ENCODE data around the gene MINAR1. TPM values are rescaled to one million over a fixed set of nuclear protein-coding genes. Genes with fewer than 3 reads are reported as not detected.

The MINAR1 gene
- total and polyA plus RNA-seq, 2 of the 13 experiments (the other 11 are each of a cell fraction or from before 2014, with no cell fraction given) = 0.15 to 0.16 TPM

DNA sequence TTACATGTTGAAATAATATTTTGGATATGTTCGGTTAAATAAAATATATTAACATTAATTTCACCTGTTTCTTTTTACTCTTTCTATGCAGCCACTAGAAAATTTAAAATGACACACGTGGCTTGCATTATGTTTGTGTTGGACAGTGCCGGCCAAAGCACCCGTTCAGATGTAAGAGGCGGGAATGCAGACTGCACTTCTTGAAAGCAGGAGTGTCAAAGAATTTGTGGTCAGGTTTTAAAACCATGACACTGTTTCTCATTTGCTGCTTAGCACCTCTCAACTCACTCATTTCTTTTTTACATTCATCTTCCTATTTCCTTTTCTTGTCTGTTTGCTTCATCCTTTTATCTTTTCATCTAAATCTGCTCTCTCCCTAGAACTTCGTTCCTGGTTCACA is 35.3 kb upstream of the MINAR1 start (continued):
- TF ChIP-seq, protein P1, sequence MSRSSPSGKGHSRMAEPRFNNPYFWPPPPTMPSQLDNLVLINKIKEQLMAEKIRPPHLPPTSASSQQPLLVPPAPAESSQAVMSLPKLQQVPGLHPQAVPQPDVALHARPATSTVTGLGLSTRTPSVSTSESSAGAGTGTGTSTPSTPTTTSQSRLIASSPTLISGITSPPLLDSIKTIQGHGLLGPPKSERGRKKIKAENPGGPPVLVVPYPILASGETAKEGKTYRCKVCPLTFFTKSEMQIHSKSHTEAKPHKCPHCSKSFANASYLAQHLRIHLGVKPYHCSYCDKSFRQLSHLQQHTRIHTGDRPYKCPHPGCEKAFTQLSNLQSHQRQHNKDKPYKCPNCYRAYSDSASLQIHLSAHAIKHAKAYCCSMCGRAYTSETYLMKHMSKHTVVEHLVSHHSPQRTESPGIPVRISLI (CRISPR knock-in tag; IDR thresholded peaks at IDR 0.05; ENCODE audit: borderline replicate concordance) = no peak

DNA sequence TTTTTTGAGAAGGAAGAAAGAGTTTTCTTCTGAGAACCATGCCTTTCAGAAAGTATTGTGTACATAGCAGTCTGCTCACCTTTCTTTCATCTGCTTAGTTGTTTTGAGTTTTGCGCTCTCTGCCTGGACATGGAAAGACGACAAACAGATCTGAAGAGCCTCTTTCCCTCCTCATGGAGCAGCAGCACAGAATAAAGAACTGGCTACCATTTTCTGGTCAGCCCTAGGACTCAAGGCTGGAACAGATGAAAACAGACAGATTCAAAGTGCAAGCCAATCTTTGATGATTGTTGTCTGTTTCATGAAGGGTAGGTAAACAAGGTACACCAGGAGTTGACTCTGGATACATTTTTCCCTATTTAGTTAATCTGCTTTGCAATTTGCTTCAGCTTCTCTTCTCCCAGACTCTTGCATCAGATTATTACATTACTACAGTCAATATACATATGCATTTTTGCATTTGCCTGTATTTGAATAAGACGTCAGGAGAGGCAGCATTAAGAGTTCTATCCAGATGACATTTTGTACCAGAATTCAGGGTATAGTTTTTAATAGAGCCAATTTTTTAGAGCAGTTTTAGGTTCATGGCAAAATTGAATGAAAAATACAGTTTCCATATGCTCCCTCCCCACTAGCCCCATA is 34.7 kb upstream of the MINAR1 start:
- H3K9ac ChIP-seq (ENCODE audit: insufficient read depth, low read depth, low read length) = no peak overlapping the region
- H3K9me3 ChIP-seq (ENCODE audit: low read length) = no peaks in the 10 kb centered on the region
- H3K79me2 ChIP-seq (ENCODE audit: insufficient read depth, low read length) = no peaks in the 10 kb centered on the region
- H3K4me2 ChIP-seq (ENCODE audit: low read depth, low read length) = no peak overlapping the region
- no peak for FAIRE-seq
- DNase-seq (ENCODE audit: low spot score) = no peak
- no peaks in the 10 kb centered on the region for H3K27me3 ChIP-seq (ENCODE audit: control insufficient read depth in 1 of 2, insufficient read depth in 2 of 2, low read length in 2 of 2)
- no peak for ATAC-seq
- H3K27ac ChIP-seq (ENCODE audit: extremely low read length, insufficient read depth, low read length) = no peak overlapping the region
- no peak overlapping the region for H3K4me3 ChIP-seq (replicated peaks in 1 of 3; ENCODE audit: insufficient read depth in 1 of 3, low read depth in 2 of 3, low read length in 3 of 3)
- intact Hi-C loops (cut with micrococcal nuclease; ENCODE audit: unreplicated experiment) (no loop called here), in situ Hi-C loops (cut with HindIII; ENCODE audit: extremely low pct_ligation_motif_present, low pct_unique_long_range_greater_than_20kb) (no loop called here)
- H3K36me3 ChIP-seq (replicated peaks in 1 of 2; ENCODE audit: control insufficient read depth in 1 of 2, insufficient read depth in 2 of 2, low read length in 2 of 2) = no peaks in the 10 kb centered on the region
- 56% methylated on average over 3 of the region's 3 CpGs for WGBS (ENCODE audit: low lambda C conversion rate)
- H3K4me1 ChIP-seq (ENCODE audit: insufficient read depth, low read length) = no peaks in the 10 kb centered on the region
- H4K20me1 ChIP-seq (ENCODE audit: insufficient read depth, low read length) = no peaks in the 10 kb centered on the region
- H2AFZ ChIP-seq (ENCODE audit: low read length) = no peak overlapping the region
- BruUV-seq (replicated peaks) = no TSS peak
- CTCF ChIA-PET (ENCODE audit: low intra/inter-chr PET ratio, low total read pairs) = no interaction called here
- POLR2A ChIA-PET = no interaction called here
- TF ChIP-seq, protein P2, sequence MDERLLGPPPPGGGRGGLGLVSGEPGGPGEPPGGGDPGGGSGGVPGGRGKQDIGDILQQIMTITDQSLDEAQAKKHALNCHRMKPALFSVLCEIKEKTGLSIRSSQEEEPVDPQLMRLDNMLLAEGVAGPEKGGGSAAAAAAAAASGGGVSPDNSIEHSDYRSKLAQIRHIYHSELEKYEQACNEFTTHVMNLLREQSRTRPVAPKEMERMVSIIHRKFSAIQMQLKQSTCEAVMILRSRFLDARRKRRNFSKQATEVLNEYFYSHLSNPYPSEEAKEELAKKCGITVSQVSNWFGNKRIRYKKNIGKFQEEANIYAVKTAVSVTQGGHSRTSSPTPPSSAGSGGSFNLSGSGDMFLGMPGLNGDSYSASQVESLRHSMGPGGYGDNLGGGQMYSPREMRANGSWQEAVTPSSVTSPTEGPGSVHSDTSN (CRISPR knock-in tag; IDR thresholded peaks at IDR 0.05) = no peak
- TF ChIP-seq ZNF326 (CRISPR knock-in tag; IDR thresholded peaks at IDR 0.05; ENCODE audit: borderline replicate concordance) (no peak), ZNF121 (CRISPR knock-in tag; IDR thresholded peaks at IDR 0.05) (no peak), ZSCAN31 (CRISPR knock-in tag; IDR thresholded peaks at IDR 0.05; ENCODE audit: low read depth) (no peak), TBX2 (CRISPR knock-in tag; IDR thresholded peaks at IDR 0.05; ENCODE audit: borderline replicate concordance) (no peak), NR2C2 (CRISPR knock-in tag; IDR thresholded peaks at IDR 0.05; ENCODE audit: borderline replicate concordance) (no peak), RARG (CRISPR knock-in tag; IDR thresholded peaks at IDR 0.05; ENCODE audit: low read depth) (no peak), XBP1 (CRISPR knock-in tag; IDR thresholded peaks at IDR 0.05) (no peak), ZFP36L2 (CRISPR knock-in tag; IDR thresholded peaks at IDR 0.05) (no peak), PAF1 (CRISPR knock-in tag; IDR thresholded peaks at IDR 0.05) (no peak), MTF1 (CRISPR knock-in tag; IDR thresholded peaks at IDR 0.05) (no peak), PRMT3 (CRISPR knock-in tag; IDR thresholded peaks at IDR 0.05; ENCODE audit: borderline replicate concordance, low read depth) (no peak), THYN1 (CRISPR knock-in tag; IDR thresholded peaks at IDR 0.05; ENCODE audit: borderline replicate concordance, low read depth) (no peak)
- TF ChIP-seq, protein P3, sequence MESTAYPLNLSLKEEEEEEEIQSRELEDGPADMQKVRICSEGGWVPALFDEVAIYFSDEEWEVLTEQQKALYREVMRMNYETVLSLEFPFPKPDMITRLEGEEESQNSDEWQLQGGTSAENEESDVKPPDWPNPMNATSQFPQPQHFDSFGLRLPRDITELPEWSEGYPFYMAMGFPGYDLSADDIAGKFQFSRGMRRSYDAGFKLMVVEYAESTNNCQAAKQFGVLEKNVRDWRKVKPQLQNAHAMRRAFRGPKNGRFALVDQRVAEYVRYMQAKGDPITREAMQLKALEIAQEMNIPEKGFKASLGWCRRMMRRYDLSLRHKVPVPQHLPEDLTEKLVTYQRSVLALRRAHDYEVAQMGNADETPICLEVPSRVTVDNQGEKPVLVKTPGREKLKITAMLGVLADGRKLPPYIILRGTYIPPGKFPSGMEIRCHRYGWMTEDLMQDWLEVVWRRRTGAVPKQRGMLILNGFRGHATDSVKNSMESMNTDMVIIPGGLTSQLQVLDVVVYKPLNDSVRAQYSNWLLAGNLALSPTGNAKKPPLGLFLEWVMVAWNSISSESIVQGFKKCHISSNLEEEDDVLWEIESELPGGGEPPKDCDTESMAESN (CRISPR knock-in tag; conservative IDR thresholded peaks at IDR 0.05) = no peak
- TF ChIP-seq, protein P4, sequence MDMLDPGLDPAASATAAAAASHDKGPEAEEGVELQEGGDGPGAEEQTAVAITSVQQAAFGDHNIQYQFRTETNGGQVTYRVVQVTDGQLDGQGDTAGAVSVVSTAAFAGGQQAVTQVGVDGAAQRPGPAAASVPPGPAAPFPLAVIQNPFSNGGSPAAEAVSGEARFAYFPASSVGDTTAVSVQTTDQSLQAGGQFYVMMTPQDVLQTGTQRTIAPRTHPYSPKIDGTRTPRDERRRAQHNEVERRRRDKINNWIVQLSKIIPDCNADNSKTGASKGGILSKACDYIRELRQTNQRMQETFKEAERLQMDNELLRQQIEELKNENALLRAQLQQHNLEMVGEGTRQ (IDR thresholded peaks at IDR 0.05; ENCODE audit: low read depth, low read length) = no peak
- TF ChIP-seq, protein P4 (CRISPR knock-in tag; IDR thresholded peaks at IDR 0.05; ENCODE audit: borderline replicate concordance) = no peak
